ENCODE results near the gene MORN1. TPM values are rescaled to one million over a fixed set of nuclear protein-coding genes. Genes with fewer than 3 reads are reported as not detected.
"Not testable (repeated sequence)": the region's sequence is repeated elsewhere in the genome, so short reads cannot be mapped to it uniquely, and the experiment has no call there.

The MORN1 gene
- total RNA-seq, 2 experiments from 2014 or later: 10.5 to 11.6 TPM

DNA sequence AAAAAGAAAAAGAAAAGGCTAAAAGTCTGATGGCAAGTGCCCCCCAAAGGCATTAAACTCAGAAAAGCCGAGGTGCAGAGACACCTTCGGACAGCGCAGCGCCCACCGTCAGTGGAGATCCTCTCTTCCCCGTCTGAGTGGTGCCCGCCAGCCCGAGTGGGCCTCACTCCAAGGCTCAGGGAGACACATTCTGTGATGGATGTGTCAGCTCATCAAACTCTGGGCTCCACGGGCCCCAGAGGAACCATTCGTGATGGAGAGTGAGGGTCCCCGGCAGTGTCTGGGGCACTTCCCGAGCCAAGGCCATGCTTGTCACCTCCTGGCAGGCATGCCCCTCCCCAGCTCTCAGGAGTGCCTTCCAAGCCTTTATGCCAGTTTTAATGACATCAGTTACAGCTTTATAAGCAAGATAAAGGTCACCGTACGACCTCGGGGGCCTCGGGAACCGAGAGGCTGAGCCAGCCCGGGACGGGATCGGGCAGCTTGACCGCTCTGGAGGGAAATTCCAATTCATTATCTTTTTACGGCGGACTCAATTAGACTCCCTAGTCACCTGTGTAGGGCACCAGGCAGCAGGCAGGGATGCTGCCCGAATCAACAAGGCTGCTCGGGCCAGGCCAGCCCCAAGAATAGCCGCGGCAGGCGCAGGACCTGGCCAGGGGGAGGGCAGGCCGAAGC, 49.5 kb downstream of the MORN1 start:
- H3K4me1 Mint-ChIP-seq: no peaks in the 10 kb centered on the region
- POLR2A ChIA-PET: no interaction called here
- H3K27me3 Mint-ChIP-seq: no peaks in the 10 kb centered on the region
- no peak overlapping the region for H3K4me3 Mint-ChIP-seq
- no peaks in the 10 kb centered on the region for H3K36me3 Mint-ChIP-seq
- H3K9me3 Mint-ChIP-seq: no peaks in the 10 kb centered on the region
- no peak overlapping the region for H3K27ac Mint-ChIP-seq
- ATAC-seq (ENCODE audit: low read depth) (no peak), DNase-seq (no peak)

DNA sequence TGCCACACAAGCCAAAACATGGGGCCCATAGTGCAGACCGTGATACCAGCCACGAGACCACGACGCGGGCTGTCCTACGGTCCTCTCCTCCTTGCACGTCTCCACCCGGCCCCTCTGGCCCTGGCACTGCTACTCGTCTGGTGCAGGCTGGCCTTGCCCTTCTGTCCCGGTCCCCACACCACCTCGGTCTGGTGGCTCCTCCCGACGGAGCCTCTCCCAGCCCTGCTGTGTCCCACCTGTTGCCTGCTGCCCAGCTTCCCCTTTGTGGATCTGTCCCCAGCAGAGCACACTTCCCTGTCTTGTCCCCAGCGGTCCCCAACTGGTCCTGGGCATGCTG, 50.5 kb downstream of the MORN1 start:
- ATAC-seq (ENCODE audit: low read depth) (no peak), DNase-seq (no peak)
- Mint-ChIP-seq H3K36me3 (no peaks in the 10 kb centered on the region), H3K4me3 (no peak overlapping the region), H3K4me1 (no peaks in the 10 kb centered on the region), H3K27ac (no peak overlapping the region), H3K27me3 (no peaks in the 10 kb centered on the region), H3K9me3 (no peaks in the 10 kb centered on the region)
- POLR2A ChIA-PET: no interaction called here

DNA sequence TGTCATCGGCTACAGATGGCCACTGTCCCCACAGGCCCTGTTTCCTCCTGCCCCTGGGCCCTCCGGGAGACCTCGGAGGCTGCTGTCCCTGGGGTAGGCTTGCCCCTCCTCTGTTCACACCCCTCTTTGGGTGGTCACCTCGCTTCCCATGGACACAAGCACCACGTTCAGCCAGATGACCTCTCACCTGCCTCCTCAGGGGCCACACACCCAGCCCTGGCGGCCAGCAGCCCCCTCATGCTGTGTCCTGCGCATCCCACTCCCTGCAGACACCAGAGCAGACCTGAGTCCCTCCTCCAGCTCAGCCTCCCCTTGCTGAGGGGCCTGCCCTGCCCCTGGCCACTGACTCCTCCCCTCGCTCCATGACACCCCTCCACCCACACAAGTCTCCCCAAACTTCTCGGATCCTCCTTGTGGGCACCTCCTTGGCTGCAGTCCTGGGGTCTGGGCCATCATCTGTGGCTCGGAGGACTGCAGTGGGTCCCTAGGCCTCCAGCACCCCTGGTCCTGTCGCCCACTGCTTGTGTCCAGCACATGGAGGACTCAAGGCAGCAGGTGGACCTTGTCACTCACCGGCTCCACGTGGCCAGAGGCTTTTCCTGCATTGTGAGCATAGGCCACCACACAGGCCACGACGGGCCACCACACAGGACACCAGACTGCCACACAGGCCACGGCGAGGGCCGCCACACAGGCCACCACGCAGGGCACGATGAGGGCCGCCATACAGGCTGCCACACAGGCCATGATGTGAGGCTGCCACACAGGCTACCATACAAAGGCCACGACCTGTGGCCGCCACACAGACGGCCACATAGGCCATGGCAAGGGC, 51.1 kb downstream of the MORN1 start:
- H3K4me3 Mint-ChIP-seq: no peak overlapping the region
- DNase-seq: no peak
- POLR2A ChIA-PET: no interaction called here
- no peak for ATAC-seq (ENCODE audit: low read depth)
- H3K36me3 Mint-ChIP-seq: no peaks in the 10 kb centered on the region
- H3K4me1 Mint-ChIP-seq: no peaks in the 10 kb centered on the region
- H3K9me3 Mint-ChIP-seq: no peaks in the 10 kb centered on the region
- H3K27ac Mint-ChIP-seq: no peak overlapping the region
- no peaks in the 10 kb centered on the region for H3K27me3 Mint-ChIP-seq

DNA sequence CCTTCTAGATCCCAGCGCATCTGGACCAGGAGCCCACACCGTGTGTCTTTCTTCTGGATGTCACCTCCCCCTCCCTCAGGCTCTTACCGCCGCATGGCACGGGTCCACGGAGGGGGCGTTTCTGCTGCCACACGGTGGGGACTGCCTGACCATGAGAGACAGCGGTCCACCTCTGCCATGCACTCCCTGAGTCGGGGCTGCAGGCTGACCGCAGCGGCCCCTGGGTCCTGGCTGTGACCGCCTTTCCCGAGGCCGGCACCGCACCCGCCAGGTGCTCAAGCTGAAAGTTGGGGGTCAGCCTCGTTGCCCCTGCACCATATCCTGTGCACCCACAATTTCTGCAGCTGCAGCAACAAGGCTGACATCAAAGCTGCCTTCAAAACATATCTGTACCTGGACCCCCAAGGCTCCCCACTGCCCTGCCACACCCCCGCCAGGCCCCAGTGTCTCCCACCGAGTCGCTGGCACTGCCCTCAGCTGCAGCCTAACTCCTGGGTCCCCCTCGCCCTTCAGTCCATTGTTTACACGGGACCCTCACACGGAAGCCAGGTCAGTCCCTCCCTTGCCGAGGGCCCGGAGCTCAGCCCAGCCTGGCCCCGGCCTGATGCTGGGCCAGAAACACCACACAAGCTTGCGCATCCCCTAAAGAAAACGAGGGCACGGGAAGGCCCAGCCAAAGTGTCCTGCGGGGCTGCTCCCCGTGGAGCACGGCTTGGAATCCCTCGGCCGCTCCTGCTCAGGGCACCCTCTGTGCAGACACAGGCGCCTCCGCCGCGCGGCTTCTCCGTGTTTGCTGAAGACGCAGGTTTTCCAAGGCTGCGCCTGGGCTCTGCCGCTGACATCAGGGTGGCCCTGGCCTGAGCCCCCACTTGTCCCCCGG, 51.9 kb downstream of the MORN1 start:
- Mint-ChIP-seq H3K9me3 (no peaks in the 10 kb centered on the region), H3K27me3 (no peaks in the 10 kb centered on the region), H3K27ac (no peak overlapping the region), H3K4me3 (no peak overlapping the region), H3K4me1 (no peaks in the 10 kb centered on the region), H3K36me3 (no peaks in the 10 kb centered on the region)
- POLR2A ChIA-PET: no interaction called here
- no peak for DNase-seq
- no peak for ATAC-seq (ENCODE audit: low read depth)

DNA sequence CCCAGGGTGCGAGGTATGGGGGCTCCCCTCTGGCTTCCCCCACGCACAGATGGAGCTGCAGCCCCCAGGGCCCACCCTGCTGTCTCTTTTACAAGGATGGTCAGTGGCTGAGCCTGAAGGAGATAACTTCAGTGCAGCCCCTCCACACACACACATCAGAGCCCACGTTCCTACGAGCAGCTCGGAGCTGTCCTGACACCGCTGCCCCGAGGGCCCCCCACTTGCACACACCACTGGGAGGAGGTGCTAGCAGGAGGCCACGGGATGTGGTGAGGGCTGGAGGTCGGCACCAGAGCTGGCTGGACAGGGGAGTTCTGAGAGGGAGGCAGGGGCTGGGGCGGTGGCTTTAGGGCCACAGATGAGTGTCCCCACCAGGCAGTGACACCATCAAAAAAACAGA, 53.9 kb downstream of the MORN1 start:
- no peaks in the 10 kb centered on the region for H3K36me3 Mint-ChIP-seq
- DNase-seq (no peak), ATAC-seq (ENCODE audit: low read depth) (no peak)
- H3K27ac Mint-ChIP-seq: no peak overlapping the region
- no peaks in the 10 kb centered on the region for H3K9me3 Mint-ChIP-seq
- H3K4me3 Mint-ChIP-seq: no peak overlapping the region
- no peaks in the 10 kb centered on the region for H3K27me3 Mint-ChIP-seq
- no peaks in the 10 kb centered on the region for H3K4me1 Mint-ChIP-seq
- POLR2A ChIA-PET: no interaction called here

DNA sequence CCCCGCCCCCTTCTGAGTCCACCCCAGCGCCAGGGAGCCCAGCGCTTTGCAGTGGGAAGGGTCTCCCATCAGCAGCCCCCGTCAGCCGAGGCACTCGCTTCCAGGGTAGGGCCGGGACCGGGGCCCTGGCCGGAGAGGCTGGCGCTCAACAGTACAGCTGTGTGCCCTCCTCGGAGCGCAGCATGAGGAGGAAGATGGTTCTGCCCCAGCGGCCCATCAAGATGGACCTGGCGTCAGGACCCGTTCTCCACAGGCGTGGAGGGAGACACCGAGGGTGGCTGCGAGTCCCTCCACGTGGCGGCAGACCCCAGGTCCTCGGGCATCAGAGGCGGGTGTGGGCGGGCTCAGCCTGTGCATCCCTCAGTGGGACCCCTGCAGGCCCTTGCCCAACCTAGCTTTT, 54.3 kb downstream of the MORN1 start:
- no peaks in the 10 kb centered on the region for H3K27me3 Mint-ChIP-seq
- H3K27ac Mint-ChIP-seq: no peak overlapping the region
- DNase-seq: no peak
- H3K4me3 Mint-ChIP-seq: no peak overlapping the region
- ATAC-seq (ENCODE audit: low read depth): no peak
- POLR2A ChIA-PET: interaction anchor here (0.5 to 0.6 kb wide), 2 partner anchors 34 to 135 kb away, joined by 3 to 4 read pairs; no protein-coding TSS in a partner anchor
- H3K36me3 Mint-ChIP-seq: no peaks in the 10 kb centered on the region
- no peaks in the 10 kb centered on the region for H3K4me1 Mint-ChIP-seq
- no peaks in the 10 kb centered on the region for H3K9me3 Mint-ChIP-seq

DNA sequence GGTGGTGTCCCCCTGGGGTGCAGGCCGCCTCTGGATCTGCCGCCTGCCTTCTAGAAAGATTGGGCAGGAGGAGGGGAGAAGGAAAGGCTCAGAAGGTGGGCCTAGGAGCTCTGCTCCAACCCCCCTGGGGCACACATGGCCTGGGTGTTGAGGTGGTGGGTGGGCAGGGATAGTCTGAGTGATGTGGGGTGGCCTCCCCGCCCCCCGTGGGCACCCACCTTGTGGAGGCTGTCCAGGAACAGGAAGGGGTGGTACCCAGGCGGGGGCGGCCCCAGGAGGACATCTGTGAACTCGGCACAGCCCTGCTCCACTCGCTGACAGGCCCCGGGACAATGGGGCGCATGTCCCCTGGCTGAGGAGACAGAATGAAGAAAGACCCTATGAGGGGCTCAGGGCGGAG, 54.9 kb downstream of the MORN1 start:
- no peaks in the 10 kb centered on the region for H3K36me3 Mint-ChIP-seq
- H3K4me3 Mint-ChIP-seq: no peak overlapping the region
- ATAC-seq (ENCODE audit: low read depth) (no peak), DNase-seq (no peak)
- POLR2A ChIA-PET: interaction anchor here (0.5 to 0.6 kb wide), 2 partner anchors 34 to 135 kb away, joined by 3 to 4 read pairs; no protein-coding TSS in a partner anchor
- H3K27me3 Mint-ChIP-seq: no peaks in the 10 kb centered on the region
- no peaks in the 10 kb centered on the region for H3K4me1 Mint-ChIP-seq
- no peaks in the 10 kb centered on the region for H3K9me3 Mint-ChIP-seq
- no peak overlapping the region for H3K27ac Mint-ChIP-seq

DNA sequence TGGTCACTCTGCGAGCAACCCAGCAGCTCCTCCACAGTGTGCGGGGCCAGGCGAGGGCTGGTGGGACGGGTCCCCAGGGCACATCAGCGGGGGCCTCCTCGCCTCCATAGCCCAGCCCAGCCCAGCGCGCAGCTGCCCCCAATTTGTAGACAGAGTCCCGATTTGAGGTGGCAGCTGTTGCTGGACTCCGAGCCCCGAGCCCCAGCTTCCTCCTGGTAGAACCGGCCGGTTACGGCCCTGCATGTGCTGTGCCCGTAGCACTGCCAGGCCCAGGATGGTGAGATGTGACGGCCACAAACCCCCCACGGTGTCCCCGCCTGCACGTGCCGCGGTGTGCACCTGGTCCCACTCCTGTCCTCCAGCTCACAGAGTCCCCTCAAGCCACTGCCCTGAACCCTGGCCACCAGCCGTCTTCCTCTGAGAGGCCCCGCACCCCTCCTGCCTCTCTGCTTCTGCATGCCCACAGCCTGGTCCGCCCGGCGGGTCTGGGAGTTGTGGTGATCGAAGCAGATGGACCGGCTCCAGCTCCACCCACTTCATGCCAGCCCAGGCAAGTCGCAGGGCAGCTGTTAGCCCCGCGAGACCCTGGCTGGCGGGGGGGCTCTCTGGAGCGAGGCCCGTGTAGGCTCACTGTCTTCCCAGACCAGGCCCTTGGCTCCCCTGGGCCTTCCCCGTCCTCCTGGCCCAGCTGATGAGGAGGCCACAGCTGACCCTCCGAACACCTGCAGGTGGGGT, 55.5 kb downstream of the MORN1 start:
- POLR2A ChIA-PET: no interaction called here
- DNase-seq (no peak), ATAC-seq (ENCODE audit: low read depth) (no peak)
- no peaks in the 10 kb centered on the region for H3K27me3 Mint-ChIP-seq
- no peak overlapping the region for H3K27ac Mint-ChIP-seq
- H3K36me3 Mint-ChIP-seq: no peaks in the 10 kb centered on the region
- H3K4me1 Mint-ChIP-seq: no peaks in the 10 kb centered on the region
- H3K4me3 Mint-ChIP-seq: no peak overlapping the region
- no peaks in the 10 kb centered on the region for H3K9me3 Mint-ChIP-seq

DNA sequence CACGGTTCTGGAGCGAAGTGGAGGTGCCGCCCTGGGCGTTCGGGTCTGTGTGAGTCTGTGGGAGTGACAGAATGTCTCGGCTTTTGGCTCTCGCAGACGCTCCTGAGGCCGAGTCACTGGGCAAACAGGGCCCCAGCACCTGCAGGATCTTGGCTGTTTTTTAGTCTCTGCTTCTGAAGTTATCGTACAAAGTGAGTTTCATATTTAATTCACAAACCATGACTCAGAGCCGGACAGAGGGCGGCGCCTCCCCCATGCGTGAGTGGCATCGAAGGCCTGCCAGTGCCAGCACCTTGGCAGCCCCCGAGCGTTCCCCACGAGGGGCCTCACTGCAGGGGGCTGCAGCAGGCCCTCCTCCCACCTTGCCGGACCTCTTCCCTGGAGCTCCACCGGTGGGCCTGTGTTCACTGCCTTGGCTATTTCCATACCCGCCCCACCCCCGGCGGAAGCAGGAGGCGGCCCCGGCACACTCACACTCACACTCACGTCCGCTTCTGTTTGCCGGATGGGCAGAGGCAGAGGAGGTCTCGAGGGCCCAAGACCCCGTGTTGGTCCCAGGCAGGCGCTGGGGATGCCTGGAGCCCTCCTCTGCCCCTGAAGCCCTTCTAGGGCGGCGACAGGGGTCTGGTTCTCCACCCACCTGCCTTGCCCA, 56.3 kb downstream of the MORN1 start:
- no peak for ATAC-seq (ENCODE audit: low read depth)
- Mint-ChIP-seq H3K9me3 (no peaks in the 10 kb centered on the region), H3K36me3 (no peaks in the 10 kb centered on the region), H3K27ac (no peak overlapping the region), H3K27me3 (no peaks in the 10 kb centered on the region), H3K4me3 (no peak overlapping the region), H3K4me1 (no peaks in the 10 kb centered on the region)
- POLR2A ChIA-PET: no interaction called here
- DNase-seq: no peak

DNA sequence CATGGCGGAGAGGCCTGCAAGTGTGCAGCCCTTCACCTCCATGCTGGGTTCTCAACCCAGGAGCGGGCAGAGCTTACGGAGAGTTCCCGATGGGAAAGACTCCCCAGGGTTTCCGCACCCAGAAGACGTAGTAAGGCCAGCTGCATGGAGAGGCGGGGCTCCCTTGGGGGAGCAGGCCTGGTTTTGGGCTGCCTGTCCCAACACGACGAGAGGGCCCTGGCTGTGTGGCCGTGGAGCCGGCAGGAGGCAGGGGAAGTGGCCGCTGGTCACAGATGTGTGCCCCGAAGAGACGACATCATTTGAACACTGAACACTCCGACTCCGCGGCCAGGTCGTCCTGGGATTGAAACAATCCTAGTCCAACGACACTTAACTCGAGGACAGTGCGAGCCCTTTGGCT, 57.0 kb downstream of the MORN1 start:
- Mint-ChIP-seq H3K36me3 (no peaks in the 10 kb centered on the region), H3K27me3 (no peaks in the 10 kb centered on the region), H3K27ac (no peak overlapping the region), H3K9me3 (no peaks in the 10 kb centered on the region), H3K4me3 (no peak overlapping the region), H3K4me1 (no peaks in the 10 kb centered on the region)
- no peak for ATAC-seq (ENCODE audit: low read depth)
- no peak for DNase-seq
- POLR2A ChIA-PET: no interaction called here

DNA sequence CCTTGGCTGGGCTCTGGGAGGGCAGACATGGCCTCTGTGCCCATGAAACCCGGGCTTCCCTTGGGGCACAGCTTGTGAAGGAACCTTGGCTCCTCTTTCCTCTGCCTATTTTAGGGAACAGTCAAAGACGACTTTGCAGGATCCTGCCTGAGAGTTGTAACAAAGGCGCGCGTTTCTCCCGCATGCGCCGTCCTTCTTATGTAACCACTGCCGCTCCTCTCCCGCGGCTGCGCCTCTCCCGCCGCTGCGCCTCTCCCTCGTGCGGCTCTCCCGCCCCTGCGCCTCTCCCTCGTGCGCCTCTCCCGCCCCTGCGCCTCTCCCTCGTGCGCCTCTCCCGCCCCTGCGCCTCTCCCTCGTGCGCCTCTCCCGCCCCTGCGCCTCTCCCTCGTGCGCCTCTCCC, 59.8 kb downstream of the MORN1 start:
- H3K36me3 Mint-ChIP-seq; H3K4me3 Mint-ChIP-seq; H3K4me1 Mint-ChIP-seq; ATAC-seq (ENCODE audit: low read depth); POLR2A ChIA-PET; H3K9me3 Mint-ChIP-seq; H3K27ac Mint-ChIP-seq; H3K27me3 Mint-ChIP-seq; DNase-seq: not testable (repeated sequence)

DNA sequence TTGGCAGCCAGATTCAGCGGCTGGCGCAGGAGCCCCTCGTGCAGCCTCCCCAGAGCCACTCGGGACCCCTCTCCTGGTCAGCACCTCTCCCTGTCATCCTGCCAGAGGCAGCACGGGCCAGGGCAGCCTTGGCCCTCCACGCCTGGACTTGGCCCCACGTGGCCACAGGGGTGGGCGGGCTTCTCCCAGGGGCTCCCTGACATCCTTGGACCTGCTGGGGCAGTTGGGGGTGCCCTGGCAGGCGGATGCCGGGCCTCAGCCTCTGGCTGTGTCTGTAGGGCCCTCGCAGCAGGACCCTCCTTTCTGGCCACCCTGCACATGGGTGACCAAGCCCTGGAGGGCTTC, 60.2 kb downstream of the MORN1 start:
- H3K36me3 Mint-ChIP-seq: no peaks in the 10 kb centered on the region
- DNase-seq (no peak), ATAC-seq (ENCODE audit: low read depth) (no peak)
- H3K27ac Mint-ChIP-seq: no peak overlapping the region
- POLR2A ChIA-PET: no interaction called here
- no peaks in the 10 kb centered on the region for H3K9me3 Mint-ChIP-seq
- no peaks in the 10 kb centered on the region for H3K4me1 Mint-ChIP-seq
- no peak overlapping the region for H3K4me3 Mint-ChIP-seq
- H3K27me3 Mint-ChIP-seq: peaks cover 2% of the 10 kb centered on the region

All from activated naive CD8-positive, alpha-beta T cell treated with anti-CD3 and anti-CD28 coated beads, Interleukin-2, amount 10 ng/mL, durations not matched to agents 7 days and 5 days (primary cell).